ENCODE measurements around the gene CD38.

DNA sequence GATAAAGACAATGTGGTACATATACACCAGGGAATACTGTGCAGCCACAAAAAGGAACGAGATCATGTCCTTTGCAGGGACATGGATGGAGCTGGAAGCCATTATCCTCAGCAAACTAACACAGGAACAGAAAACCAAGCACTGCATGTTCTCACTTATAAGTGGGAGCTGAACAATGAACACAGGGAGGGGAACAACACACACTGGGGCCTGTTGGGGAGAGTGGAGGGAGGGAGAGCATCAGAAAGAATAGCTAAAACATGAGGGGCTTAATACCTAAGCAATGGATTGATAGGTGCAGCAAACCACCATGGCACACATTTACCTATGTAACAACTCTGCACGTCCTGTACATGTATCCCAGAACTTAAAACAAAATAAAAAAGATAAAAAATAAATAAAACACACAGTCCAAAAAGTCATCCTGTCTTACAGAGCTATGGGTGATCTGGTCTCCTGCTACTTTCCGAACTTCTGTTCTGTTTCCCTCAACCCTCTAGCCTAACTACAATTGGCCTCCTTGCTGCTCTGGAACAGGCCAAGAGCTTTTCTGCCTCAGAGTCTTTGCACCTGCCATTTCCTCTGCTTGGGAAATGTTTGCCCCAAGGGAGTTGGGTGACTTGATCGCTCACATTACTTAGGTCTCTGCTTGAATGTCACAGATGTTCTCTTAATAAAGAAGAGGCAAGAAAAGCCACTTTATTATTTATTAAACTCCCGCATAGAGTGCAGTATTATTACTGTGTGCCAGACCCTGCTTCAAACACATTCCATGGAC is 1.1 kb upstream of the CD38 start:
- TF ChIP-seq POLR2A (IDR thresholded peaks at IDR 0.05): no peak
- TF ChIP-seq, protein P1, sequence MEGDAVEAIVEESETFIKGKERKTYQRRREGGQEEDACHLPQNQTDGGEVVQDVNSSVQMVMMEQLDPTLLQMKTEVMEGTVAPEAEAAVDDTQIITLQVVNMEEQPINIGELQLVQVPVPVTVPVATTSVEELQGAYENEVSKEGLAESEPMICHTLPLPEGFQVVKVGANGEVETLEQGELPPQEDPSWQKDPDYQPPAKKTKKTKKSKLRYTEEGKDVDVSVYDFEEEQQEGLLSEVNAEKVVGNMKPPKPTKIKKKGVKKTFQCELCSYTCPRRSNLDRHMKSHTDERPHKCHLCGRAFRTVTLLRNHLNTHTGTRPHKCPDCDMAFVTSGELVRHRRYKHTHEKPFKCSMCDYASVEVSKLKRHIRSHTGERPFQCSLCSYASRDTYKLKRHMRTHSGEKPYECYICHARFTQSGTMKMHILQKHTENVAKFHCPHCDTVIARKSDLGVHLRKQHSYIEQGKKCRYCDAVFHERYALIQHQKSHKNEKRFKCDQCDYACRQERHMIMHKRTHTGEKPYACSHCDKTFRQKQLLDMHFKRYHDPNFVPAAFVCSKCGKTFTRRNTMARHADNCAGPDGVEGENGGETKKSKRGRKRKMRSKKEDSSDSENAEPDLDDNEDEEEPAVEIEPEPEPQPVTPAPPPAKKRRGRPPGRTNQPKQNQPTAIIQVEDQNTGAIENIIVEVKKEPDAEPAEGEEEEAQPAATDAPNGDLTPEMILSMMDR (IDR thresholded peaks at IDR 0.05): no peak

Data from adrenal gland (tissue), 5 donors.